ENCODE data around the gene MLF2. TPM values are rescaled to one million over a fixed set of nuclear protein-coding genes. Genes with fewer than 3 reads are reported as not detected.

The MLF2 gene
- total and polyA plus RNA-seq, 9 of the 15 experiments (the other 6 are each of a cell fraction or from before 2014, with no cell fraction given) = 11.4 to 190 (median 139) TPM

- TF ChIP-seq, protein P1, sequence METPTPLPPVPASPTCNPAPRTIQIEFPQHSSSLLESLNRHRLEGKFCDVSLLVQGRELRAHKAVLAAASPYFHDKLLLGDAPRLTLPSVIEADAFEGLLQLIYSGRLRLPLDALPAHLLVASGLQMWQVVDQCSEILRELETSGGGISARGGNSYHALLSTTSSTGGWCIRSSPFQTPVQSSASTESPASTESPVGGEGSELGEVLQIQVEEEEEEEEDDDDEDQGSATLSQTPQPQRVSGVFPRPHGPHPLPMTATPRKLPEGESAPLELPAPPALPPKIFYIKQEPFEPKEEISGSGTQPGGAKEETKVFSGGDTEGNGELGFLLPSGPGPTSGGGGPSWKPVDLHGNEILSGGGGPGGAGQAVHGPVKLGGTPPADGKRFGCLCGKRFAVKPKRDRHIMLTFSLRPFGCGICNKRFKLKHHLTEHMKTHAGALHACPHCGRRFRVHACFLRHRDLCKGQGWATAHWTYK (CRISPR knock-in tag; IDR thresholded peaks at IDR 0.05) = no peak
- TF ChIP-seq ZSCAN32 (CRISPR knock-in tag; IDR thresholded peaks at IDR 0.05) = no peak
- 0 out of 2 replicates have a peak, but pooled peaks have one; percentile 47 for TF ChIP-seq THRB (CRISPR knock-in tag; conservative IDR thresholded peaks at IDR 0.05)
- no peak for TF ChIP-seq POLR3G (IDR thresholded peaks at IDR 0.05; ENCODE audit: extremely low read depth, insufficient read length, insufficient replicate concordance)
- TF ChIP-seq DDX20 (tag; IDR thresholded peaks at IDR 0.05; ENCODE audit: low read depth) = no peak
- peak; percentile 95 for TF ChIP-seq ZFX (CRISPR knock-in tag; IDR thresholded peaks at IDR 0.05)
- TF ChIP-seq ZNF165 (CRISPR knock-in tag; IDR thresholded peaks at IDR 0.05; ENCODE audit: borderline replicate concordance) = no peak
- no peak for TF ChIP-seq PPARD (CRISPR knock-in tag; IDR thresholded peaks at IDR 0.05)
- TF ChIP-seq SMARCC2 (IDR thresholded peaks at IDR 0.05; ENCODE audit: low read depth) = no peak
- TF ChIP-seq ZKSCAN8 (CRISPR knock-in tag; IDR thresholded peaks at IDR 0.05) = no peak
- peak; percentile 35; the same call in 1 of the 2 replicates for TF ChIP-seq CXXC5 (CRISPR knock-in tag; IDR thresholded peaks at IDR 0.05)
- no peak for TF ChIP-seq PRPF4 (IDR thresholded peaks at IDR 0.05; ENCODE audit: insufficient read depth, low read depth, low read length, poor library complexity, severe bottlenecking)
- no peak for TF ChIP-seq FOXP4 (CRISPR knock-in tag; IDR thresholded peaks at IDR 0.05; ENCODE audit: borderline replicate concordance)
- no peak for TF ChIP-seq MTA1 (IDR thresholded peaks at IDR 0.05; ENCODE audit: borderline replicate concordance)
- TF ChIP-seq HMG20A (CRISPR knock-in tag; conservative IDR thresholded peaks at IDR 0.05) = no peak
- TF ChIP-seq RAD21 (CRISPR knock-in tag; conservative IDR thresholded peaks at IDR 0.05 in 1 of 2, IDR thresholded peaks at IDR 0.05 in 1 of 2) = no peak; a peak in 1 of 4 replicates
- no peak for TF ChIP-seq ZNF197 (CRISPR knock-in tag; IDR thresholded peaks at IDR 0.05; ENCODE audit: low read depth)
- TF ChIP-seq ZBTB7A (IDR thresholded peaks at IDR 0.05; ENCODE audit: borderline replicate concordance, control insufficient read depth, low read depth, low read length) = no peak
- TF ChIP-seq CTBP1 (IDR thresholded peaks at IDR 0.05; ENCODE audit: borderline replicate concordance) = no peak
- TF ChIP-seq ZNF24 (IDR thresholded peaks at IDR 0.05) = no peak
- TF ChIP-seq FOXJ3 (CRISPR knock-in tag; IDR thresholded peaks at IDR 0.05) = no peak
- no peak for TF ChIP-seq ZZZ3 (IDR thresholded peaks at IDR 0.05)
Measured at GRCh38 chr12:6752921-6753771, at the start of gene MLF2 (continued).

All from K562 (cell line).